Measurements from ENCODE around the gene HOXC9. TPM values are rescaled to one million over a fixed set of nuclear protein-coding genes. Genes with fewer than 3 reads are reported as not detected.
A peak's percentile ranks its signal among the peaks of the same experiment; 100 is the strongest.

The HOXC9 gene
- total RNA-seq, 1 donor: not detected

DNA sequence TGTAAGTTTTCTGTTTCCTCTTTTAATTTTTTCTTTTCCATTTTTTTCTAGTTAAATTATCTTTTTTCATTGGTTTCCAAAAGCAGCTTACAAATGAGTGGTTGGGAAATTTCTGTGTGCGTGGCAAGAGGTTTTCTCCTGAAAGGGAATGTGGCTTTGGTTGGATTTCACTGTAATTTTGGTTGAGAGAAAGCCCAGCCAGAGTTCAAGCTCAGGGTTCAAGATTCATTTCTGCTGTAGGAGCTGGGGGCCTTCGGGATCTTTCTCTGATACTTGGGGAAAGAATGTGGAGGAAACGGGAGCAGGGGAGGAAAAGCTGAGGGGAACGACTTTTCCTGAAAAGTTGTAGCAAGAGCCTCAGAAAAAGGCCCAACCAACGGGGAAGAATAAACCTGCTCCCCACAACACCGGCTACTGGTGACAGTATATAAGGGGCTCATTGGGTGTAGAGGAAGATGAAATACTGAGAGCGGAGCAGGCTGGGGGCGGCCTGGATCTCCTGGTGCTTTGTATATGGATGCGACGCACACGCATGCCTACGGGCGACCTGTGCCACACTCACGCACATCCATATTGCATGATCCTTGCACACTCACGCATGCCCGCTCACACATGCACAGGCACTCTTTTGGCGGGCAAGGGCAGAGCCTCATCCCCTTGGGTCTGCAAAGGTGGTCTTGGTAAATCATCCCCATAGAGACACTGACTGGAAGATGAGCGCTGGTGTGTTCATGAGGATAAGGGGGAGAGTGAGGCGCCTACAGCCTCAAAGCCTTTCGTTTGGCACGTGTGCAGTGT is 13.1 kb upstream of the HOXC9 start:
- DNase-seq (ENCODE audit: low read depth in 2 of 3, low spot score in 2 of 3): no peak

DNA sequence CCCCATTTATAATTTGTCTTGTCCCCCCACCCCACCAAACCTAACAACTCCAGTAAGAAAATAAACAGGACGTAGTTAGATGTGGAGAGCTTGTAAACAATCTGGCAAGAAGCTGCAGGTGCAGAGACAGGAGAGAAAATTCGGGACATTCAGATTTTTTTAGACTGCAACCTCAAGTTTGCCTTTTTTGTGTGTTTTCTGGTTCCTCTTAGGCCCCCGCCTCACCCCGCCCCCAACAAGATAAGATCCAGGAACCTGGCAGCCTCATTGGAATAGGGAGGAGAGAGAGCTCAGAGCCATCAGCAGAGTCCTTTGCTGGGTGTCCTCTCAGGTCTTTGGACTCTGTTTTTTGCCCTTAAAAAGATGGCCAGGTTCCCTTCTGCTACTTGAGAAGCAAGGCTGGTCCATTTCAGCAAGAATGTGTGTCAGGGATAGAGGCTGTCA is 12.2 kb upstream of the HOXC9 start:
- no peak for DNase-seq (ENCODE audit: low read depth in 2 of 3, low spot score in 2 of 3)

DNA sequence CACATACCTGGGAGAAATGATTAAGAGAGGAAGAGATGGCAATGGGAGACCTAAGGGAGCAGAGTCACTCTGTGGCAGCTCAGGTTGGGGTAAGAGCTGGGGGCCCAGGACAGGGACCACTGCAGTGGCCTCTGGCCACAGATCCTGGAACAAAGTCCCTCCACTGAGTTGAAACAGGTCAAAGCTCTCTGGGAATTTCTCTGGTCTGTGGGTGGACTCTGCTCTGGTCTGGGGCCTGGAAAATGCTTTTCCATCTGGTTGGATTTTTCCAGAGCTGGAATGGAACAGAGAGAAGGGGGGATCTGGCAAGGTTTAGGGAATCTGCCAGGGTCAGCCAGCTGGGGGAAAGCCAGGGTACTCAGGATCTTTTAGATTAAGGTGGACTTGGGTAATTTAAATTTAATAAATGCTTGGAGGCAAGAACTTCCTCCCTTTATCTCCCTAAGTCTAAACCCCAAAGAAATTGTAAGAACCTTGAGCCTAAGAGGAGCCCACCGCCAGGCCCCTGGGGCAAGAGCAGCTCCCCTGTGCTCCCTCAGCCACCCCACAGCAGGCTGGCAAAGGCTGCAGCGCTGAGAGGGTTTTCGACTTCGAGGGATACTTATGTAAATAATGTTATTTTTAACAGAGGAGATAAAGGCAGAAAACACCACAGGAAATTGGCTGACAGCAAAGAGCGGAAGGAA is 11.3 kb upstream of the HOXC9 start:
- DNase-seq (ENCODE audit: low read depth in 2 of 3, low spot score in 2 of 3): no peak

DNA sequence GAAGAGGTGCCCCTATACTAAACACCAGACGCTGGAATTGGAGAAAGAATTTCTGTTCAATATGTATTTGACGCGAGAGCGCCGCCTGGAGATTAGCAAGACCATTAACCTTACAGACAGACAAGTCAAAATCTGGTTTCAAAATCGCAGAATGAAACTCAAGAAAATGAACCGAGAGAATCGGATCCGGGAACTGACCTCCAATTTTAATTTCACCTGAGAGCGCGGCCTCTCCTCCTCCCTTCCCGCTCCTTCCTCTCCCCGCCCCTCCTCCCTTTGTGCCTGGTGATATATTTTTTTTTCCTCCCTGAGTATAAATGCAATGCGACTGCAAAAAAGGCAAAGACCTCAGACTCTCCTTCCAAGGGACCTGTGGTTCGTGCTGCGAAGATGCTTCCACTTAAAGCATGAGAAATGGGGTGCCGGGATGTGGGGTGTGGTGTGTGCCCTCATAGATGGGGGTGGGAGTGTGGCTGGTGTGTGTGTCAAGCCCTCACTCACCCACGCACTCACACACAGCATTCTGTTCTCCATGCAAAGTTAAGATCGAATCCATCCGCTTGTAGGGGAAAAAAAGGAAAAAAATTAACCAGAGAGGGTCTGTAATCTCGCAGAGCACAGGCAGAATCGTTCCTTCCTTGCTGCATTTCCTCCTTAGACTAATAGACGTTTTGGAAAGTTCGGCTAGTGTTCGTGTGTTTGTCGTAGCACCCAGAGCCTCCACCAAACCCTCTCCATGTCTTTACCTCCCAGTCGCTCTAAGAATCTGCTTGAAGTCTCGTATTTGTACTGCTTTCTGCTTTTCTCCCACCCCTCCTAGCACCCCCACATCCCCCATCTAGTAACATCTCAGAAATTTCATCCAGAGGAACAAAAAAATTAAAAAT is 10.5 kb upstream of the HOXC9 start:
- peak in 2 of 3 donors; percentile 67 to 76 for DNase-seq (ENCODE audit: low read depth in 2 of 3, low spot score in 2 of 3)

DNA sequence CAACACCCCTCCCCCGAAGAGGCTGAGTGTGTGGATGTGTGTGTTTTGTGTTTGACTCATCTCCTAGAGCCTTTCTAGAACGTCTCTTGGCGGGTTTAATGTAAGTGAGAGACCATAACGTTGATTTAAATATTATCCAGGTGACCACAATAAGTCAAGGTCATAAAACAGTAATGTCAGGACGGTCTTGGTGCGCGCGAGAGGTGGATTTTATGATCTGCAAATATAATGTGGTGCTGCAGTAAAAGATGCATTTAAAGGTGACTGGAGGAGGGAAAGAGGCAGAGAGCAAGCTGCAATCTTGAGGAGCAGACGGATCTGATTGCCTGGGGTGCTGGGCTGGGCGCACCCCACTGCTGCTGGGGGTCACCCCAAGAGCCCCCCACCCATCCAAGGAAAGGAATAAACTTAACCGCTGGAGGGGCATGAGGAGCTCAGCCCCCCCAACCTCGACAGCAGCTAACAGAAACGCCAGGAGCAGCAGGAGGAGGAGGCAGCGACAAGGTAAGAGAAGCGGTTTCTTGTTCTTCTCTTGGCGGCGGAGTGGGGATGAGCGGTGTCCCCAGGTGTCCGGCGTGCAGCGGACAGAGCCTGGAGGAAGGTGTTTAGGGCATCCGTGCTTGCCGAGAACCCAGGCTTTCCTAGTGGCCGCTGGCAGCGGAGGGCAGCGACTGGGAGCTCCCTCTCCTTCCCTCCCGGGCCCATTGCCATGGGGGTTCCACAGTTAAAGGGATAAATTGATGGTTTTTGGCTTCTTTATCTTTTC is 9.5 kb upstream of the HOXC9 start:
- DNase-seq (ENCODE audit: low read depth in 2 of 3, low spot score in 2 of 3): no peak

DNA sequence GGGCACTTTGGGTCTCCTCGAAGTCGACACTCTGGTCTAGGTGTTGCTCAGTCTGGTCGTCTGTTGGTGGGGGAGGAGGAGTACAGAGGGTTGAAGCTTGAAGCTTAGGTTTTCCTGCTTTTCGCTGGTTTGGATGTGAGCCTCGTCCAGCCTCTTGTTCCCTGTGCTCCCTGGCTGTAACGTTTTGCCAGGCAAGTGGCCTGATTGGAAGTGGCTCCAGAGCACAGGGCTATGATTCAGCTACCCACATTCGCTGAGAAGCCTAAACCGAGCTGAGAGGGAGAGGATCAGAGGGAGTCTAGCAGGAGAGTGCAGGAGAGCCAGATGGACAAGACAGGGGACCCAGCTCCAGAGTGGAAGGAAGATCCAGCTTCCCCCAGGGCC is 8.9 kb upstream of the HOXC9 start:
- DNase-seq (ENCODE audit: low read depth in 2 of 3, low spot score in 2 of 3): no peak

DNA sequence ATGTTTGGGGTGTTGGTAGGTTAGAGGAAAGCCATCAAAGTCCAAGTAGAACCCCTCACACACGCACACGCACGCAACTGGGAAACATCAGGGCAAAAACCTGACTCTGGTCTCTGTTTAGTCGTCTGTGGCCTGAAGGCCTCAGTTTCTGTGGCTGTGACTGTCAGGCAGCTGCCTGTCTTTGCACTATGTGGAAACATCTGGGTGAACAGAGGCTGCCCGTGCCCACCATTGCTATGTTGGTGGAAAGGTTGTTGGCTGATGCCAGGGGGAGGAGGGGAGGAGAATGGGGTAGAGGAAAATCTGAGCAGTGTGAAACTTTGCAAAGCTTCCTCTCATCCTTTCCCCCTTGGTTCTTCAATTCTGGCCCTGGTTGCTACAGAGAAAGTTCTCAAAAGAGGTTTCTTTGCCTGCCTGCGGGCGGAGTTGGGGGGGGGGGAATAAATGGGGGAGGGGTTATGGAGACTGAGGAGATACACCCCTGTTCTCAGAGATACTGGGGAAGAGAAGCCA is 7.5 kb upstream of the HOXC9 start:
- no peak for DNase-seq (ENCODE audit: low read depth in 2 of 3, low spot score in 2 of 3)

DNA sequence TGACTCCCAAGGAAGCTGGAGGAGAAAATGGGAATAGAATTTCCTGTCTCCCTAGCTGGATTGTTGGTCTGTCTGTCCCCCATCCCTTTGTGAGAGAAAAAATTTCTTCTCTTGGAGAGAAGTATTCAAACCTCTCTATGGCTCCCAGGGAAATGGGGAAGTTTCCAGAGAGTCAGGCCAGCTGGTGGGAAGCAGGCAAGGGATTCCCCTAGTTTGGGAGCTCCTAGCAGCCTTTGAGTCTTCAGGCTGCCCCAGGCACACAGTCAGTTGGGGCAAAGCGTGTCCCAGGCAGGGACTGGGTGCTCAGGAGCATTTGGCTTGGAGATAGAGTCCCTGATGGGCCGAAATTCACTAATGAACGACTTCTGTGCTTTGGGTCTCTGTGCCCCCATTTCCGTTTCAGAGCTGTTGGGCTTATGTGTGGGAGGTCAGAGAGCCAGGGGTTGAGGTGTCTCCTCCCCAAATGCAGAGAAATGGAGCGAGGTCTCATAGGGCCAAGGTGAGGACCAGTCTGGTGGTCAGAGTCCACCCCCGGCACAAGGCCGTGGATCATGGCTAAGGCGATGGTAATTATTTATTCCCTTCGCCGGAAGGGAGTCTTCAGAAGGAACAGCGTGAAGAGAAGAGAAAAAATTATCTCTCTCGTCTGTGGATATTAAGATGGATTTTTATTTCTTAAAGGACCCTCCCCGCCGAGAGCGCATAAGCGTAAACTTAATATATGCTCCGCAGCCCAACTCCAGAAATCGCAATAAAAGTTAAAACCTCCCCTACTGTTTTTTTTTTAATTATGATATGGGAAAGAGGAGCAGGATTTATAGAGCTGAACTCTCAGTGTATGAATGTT is 6.6 kb upstream of the HOXC9 start:
- no peak for DNase-seq (ENCODE audit: low read depth in 2 of 3, low spot score in 2 of 3)

DNA sequence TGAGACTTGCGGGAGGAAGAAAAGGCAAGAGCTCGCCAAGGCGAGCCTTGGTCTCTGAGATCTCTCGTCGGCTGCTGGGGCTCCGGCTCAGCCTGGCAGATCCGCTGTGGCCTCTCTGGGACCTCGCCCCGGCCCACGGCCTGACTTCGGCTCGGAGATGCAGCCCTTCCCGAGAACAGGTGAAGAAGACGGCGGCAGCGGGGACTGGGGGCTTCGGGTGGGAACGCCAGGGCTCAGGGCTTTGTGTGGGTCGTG is 6.0 kb upstream of the HOXC9 start:
- no peak for DNase-seq (ENCODE audit: low read depth in 2 of 3, low spot score in 2 of 3)

DNA sequence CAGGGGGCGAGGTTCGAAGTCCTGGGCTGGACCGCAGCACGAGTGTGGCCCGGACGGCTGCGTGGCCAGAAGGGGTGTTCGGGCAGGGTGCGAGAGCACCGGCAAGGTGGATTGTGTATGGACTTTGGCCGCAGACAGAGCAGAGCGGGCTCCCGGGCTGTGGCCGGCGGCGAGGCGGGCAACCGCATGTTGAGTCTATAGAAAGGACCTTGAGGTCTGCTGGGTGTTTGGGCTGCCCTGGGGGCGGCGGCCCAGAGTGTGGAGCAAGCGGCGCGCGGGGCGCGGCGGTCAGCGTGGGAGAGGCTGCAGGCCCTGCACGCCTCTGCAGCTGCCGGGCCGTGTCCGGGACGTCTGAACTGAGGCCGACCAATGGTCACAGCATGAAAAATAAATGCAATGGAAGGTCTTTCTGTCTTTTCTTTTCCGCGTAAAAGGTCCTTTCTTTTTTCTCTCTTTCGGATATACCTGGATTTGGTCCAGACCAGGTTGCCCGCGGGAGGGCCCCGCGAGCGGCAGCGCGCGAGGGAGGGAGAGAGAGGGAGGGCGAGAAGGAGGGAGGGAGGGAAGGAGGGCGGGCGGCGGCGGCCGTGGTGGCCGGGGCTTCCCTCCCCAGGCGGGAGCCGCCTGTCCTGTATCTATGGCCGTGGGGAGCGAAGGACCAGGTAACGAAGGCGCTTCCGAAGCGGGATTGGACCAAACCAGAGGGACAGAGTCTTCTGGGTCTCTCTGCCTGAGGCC is 5.5 kb upstream of the HOXC9 start:
- no peak for DNase-seq (ENCODE audit: low read depth in 2 of 3, low spot score in 2 of 3)

DNA sequence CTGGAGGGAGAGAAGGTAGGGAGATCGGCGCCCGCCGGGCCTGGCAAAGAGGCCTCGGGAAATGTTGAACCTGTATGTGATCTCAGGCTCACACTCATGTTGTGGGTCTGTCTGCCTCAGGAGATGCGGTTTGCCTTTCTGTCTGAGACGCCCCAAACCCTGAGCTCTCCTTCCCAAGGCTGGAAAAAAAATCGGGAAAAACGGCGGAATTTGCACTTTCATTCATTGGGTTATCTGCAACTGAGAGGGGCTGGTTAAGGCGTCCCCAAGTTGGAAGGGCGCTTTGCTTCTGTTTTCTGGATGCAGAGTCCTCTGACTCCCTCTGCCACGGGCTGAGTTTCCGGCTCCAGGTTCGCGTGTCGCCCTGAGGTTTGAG is 5.0 kb upstream of the HOXC9 start:
- DNase-seq (ENCODE audit: low read depth in 2 of 3, low spot score in 2 of 3): no peak

DNA sequence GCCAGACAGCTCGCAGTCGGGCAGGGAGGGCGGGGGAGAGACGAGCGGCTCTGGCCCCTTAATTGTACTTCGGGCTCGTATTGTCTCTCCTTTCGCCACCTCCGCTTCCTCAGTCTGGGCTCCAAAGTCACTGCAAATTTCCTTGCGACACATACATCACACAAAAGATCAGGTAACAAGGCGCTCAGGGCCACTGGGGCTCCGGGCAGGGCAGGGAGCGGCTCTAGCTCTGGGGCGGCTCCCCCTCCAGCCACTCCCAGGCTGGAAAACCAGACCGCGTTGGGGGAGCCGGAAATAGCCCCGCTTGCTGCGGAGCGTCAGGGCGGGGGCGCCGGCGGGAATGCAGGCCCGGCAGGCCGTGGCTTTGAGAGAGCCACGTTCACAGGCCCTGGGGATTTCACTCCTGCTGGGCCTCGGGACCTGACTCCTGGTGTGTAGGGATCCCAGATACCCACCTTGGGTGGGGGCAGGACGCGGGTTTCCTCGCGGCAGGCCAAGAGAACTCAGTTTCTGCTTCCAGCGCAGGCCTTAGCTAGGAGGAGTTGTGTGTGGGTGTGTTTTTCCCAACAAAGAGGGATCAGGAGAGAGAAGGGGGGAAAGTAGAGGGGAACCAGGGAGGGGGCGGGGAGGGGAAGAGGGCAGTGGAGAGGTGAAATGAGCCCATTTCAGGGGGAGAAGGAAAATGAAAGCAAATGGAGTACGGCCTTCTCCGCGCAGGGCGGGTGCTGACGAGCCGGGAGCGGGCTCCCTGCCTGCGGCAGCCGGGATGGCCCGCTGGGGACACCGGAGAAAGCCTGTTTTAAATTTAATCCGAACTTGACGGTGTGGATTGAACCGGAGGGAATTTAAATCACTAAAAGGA is 4.4 kb upstream of the HOXC9 start:
- no peak for DNase-seq (ENCODE audit: low read depth in 2 of 3, low spot score in 2 of 3)

DNA sequence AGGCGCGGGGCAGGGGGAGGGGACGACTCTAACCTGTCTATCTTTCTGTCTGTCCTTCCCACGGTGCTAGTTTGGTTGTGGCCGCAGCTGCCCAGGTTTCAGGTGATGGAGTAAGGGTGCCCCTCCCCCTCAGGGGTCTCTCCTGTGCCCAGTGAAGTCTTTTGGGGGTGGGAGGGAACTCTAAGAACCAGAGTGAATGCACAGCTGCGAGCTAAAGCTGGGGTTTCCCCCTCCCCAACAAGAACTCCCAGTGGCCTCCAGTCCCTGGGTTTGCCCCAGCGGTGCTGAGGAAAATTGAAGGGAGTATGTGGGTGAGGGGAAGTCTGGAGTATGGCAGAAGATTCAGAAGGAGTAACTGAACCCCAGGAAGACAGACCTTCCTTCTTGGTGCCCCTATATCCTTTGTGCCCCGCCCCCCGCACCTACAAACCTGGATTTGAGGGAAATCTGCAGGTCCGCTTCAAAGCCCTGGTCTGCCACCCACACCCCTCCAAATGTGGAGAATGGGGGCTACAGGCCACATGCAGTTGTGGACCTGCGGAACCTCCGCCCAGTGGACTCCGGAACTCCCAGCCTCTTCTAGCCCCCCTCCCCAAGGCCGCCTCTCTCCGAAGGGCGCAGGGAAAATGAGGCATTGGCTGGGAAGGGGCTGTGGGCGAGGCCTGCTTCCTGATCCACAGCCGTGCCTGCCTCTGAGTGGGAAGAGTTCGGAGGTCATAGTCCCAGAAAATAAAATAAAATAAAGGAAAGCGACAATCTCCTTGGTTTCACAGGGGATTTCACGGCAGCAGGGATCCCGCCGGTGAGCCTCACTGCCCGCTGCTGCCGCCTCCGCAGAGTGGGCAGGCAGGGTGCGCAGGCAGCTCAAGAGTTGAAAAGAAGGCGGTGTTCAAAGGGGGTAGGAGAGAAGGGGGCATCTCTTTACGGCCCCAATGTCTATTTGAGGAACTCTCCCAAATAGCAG is 3.4 kb upstream of the HOXC9 start:
- no peak for DNase-seq (ENCODE audit: low read depth in 2 of 3, low spot score in 2 of 3)

DNA sequence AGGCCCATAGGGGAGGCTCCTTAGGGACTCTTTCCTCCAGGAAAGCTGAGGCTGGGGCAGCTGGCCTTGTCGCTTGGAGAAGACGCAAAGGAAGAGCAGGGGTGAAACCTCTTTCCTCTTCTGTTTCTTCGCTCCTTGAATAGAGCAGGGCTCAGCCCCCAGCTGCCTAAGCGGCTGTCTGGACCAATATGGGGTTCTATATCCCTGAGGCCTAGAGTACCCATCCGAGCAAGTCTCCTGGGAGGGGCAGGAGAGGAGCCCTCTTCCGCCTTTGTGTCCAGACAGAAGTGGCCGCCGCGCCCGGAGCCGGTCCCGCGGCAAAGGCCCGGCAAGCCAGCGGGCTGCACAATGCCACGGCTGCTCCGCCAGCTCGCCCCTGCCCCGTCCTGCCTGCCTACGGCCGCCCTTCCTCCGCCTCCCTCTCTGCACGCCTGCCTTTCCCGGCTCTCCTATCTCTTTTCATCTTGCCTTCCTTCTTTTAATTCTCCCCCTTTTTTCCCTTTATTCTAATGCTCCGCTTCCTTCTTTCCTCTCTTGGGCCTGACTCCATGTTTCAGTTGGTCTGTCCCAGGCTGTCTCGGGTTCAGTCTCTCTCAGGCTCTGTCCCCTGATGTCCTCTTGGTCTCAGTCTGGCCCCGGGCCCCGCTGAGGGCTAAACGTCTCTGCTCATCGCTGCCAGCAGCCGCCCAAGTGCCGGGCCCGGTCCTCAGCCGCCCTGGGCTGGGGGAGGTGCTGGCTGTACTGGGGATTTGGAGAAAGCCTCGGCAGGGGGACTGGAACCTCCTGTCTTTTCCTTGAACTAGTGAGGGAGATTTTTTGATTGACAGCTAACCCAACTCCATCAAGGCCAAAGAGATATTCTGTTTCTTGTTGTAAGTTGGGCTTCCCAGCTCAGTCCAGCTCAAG is 2.5 kb upstream of the HOXC9 start:
- DNase-seq (ENCODE audit: low read depth in 2 of 3, low spot score in 2 of 3): no peak

DNA sequence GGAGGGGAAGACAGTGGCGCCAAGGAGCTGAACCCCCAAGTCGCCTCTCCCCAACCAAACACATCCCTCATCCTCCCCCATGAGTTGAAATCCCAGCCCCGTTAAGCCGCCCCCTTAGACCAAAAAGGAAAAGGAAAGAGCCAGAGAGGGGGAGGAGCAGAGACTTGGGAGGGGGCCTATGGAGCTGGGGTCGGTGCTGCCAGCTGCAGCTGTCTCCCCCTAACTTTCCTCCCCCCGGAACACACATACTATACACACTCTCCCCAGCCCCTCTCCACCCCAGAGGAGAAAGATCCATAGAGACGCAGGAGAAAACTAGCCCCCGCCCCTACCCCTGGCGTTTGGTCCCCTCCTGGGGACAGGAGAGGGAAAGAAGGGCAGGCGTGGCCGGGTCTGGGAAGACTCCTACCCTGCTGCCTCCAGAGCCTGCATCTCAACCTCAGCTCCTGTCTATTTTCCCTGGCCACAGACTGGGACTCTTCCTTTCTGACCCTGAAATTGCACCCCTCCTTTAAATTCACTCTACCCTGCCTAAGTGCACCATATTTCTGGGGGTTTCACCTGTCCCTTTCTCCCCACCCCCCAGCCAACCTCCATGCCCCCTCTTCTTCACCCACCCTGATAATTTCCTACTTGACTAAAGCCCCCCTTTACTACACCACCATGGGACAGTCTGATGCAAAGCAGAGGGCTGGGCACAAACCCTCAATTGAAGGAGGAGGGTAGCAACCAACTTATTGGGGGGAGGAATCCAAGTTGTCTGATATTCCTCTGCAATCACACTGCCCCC is 1.7 kb upstream of the HOXC9 start:
- no peak for DNase-seq (ENCODE audit: low read depth in 2 of 3, low spot score in 2 of 3)

Measured in hematopoietic multipotent progenitor cell (in vitro differentiated cells).